ENCODE results near the gene ENKUR. TPM values are rescaled to one million over a fixed set of nuclear protein-coding genes. Genes with fewer than 3 reads are reported as not detected.

ENKUR gene
- total RNA-seq, 1 experiment from 2014 or later: 0.77 TPM

- intact Hi-C loops (cut with micrococcal nuclease; ENCODE audit: unreplicated experiment): no loop called here
- BruUV-seq (replicated peaks): no TSS peak
- TF ChIP-seq CTCF (IDR thresholded peaks at IDR 0.05; ENCODE audit: insufficient read depth in 1 of 2, low read depth in 1 of 2, low read length in 1 of 2, severe bottlenecking in 1 of 2, unreplicated experiment in 1 of 2): no peak
- H3K9me3 Mint-ChIP-seq (ENCODE audit: unreplicated experiment): no peaks in the 10 kb centered on the region
- Histone ChIP-seq H3K36me3 (ENCODE audit: control insufficient read depth, insufficient read depth, low read length) (no peaks in the 10 kb centered on the region), H3K4me1 (no peaks in the 10 kb centered on the region), H3K27me3 (replicated peaks; ENCODE audit: control insufficient read depth, insufficient read depth, low read length) (no peaks in the 10 kb centered on the region), H3K4me3 (ENCODE audit: low read depth, low read length) (no peak overlapping the region), H3K9me3 (no peaks in the 10 kb centered on the region)
- no peaks in the 10 kb centered on the region for H3K36me3 Mint-ChIP-seq (ENCODE audit: insufficient read depth, unreplicated experiment)
- H3K4me3 Mint-ChIP-seq (ENCODE audit: unreplicated experiment): no peak overlapping the region
- H3K4me1 Mint-ChIP-seq (ENCODE audit: low read depth, unreplicated experiment): no peaks in the 10 kb centered on the region
- no peak for DNase-seq
- H3K27ac Mint-ChIP-seq (ENCODE audit: unreplicated experiment): no peak overlapping the region
- POLR2A ChIA-PET: no interaction called here
- CTCF ChIA-PET: interaction anchor here (0.7 kb wide), 1 partner anchor 30 kb away, joined by 3 read pairs; no protein-coding TSS in a partner anchor
- no peaks in the 10 kb centered on the region for H3K27me3 Mint-ChIP-seq (ENCODE audit: insufficient read depth, unreplicated experiment)
These were observed 23.3 kb downstream of the ENKUR start for GRCh38 chr10:24992512-24993133.

- no peak overlapping the region for H3K4me3 Mint-ChIP-seq (ENCODE audit: unreplicated experiment)
- Histone ChIP-seq H3K27me3 (replicated peaks; ENCODE audit: control insufficient read depth, insufficient read depth, low read length) (no peaks in the 10 kb centered on the region), H3K36me3 (ENCODE audit: control insufficient read depth, insufficient read depth, low read length) (no peaks in the 10 kb centered on the region), H3K9me3 (no peaks in the 10 kb centered on the region), H3K4me3 (ENCODE audit: low read depth, low read length) (no peak overlapping the region), H3K4me1 (no peaks in the 10 kb centered on the region)
- no peak for TF ChIP-seq CTCF (IDR thresholded peaks at IDR 0.05; ENCODE audit: insufficient read depth in 1 of 2, low read depth in 1 of 2, low read length in 1 of 2, severe bottlenecking in 1 of 2, unreplicated experiment in 1 of 2)
- H3K9me3 Mint-ChIP-seq (ENCODE audit: unreplicated experiment): no peaks in the 10 kb centered on the region
- DNase-seq: no peak
- ChIA-PET POLR2A (no interaction called here), CTCF (interaction anchor here (0.8 kb wide), 1 partner anchor 347 kb away, joined by 3 read pairs; no protein-coding TSS in a partner anchor)
- H3K36me3 Mint-ChIP-seq (ENCODE audit: insufficient read depth, unreplicated experiment): no peaks in the 10 kb centered on the region
- no TSS peak for BruUV-seq (replicated peaks)
- no peak overlapping the region for H3K27ac Mint-ChIP-seq (ENCODE audit: unreplicated experiment)
- no peaks in the 10 kb centered on the region for H3K4me1 Mint-ChIP-seq (ENCODE audit: low read depth, unreplicated experiment)
- no peaks in the 10 kb centered on the region for H3K27me3 Mint-ChIP-seq (ENCODE audit: insufficient read depth, unreplicated experiment)
- intact Hi-C loops (cut with micrococcal nuclease; ENCODE audit: unreplicated experiment): no loop called here
These were observed 24.7 kb downstream of the ENKUR start for GRCh38 chr10:24991298-24991697.

DNA sequence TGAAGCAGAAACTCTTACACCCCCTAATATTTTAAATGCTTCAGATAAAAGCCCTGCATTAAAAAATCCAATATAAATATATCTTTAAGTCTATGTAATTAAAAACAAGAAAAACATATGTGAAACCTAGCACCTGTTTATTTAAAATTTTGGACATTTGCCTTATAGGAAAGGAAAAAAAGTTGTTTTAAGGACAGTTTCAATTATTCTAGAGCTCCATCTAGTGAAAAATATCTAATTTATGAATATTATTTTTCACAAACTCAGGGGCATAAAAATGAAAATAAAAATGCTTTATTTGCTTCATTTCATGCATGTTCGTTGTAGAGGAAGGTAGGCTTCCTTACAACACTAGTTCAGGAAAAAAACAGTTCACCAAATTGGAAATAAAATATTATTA, 26.1 kb downstream of the ENKUR start:
- Mint-ChIP-seq H3K36me3 (ENCODE audit: insufficient read depth, unreplicated experiment) (no peaks in the 10 kb centered on the region), H3K4me3 (ENCODE audit: unreplicated experiment) (no peak overlapping the region), H3K9me3 (ENCODE audit: unreplicated experiment) (no peaks in the 10 kb centered on the region), H3K4me1 (ENCODE audit: low read depth, unreplicated experiment) (no peaks in the 10 kb centered on the region), H3K27me3 (ENCODE audit: insufficient read depth, unreplicated experiment) (no peaks in the 10 kb centered on the region), H3K27ac (ENCODE audit: unreplicated experiment) (no peak overlapping the region)
- intact Hi-C loops (cut with micrococcal nuclease; ENCODE audit: unreplicated experiment): loop anchor here (1.0 kb wide), 2 partner anchors 91 to 347 kb away; no protein-coding TSS in a partner anchor
- Histone ChIP-seq H3K36me3 (ENCODE audit: control insufficient read depth, insufficient read depth, low read length) (no peaks in the 10 kb centered on the region), H3K27me3 (replicated peaks; ENCODE audit: control insufficient read depth, insufficient read depth, low read length) (no peaks in the 10 kb centered on the region), H3K9me3 (no peaks in the 10 kb centered on the region), H3K4me3 (ENCODE audit: low read depth, low read length) (no peak overlapping the region), H3K4me1 (no peaks in the 10 kb centered on the region)
- DNase-seq: no peak
- BruUV-seq (replicated peaks): no TSS peak
- ChIA-PET CTCF (interaction anchor here (0.7 to 1.7 kb wide), 4 partner anchors 38 to 372 kb away, joined by 3 to 6 read pairs (median 6); no protein-coding TSS in a partner anchor), POLR2A (no interaction called here)
- TF ChIP-seq CTCF (IDR thresholded peaks at IDR 0.05; ENCODE audit: insufficient read depth in 1 of 2, low read depth in 1 of 2, low read length in 1 of 2, severe bottlenecking in 1 of 2, unreplicated experiment in 1 of 2): peak in 1 of 2 experiments; percentile 17

All from Caco-2 (cell line).